Epithelial cell of esophagus (primary cell): ENCODE results near the gene PLXND1.

Experiments
- DNase-seq: peaks from one replicate; pipeline ENCODE4 v3.0.0; 2010; ENCODE audit warnings: low read depth
- H3K4me3 ChIP-seq: 2 replicates; pipeline ENCODE4 v1.5.1; 2011; ENCODE audit warnings: mild to moderate bottlenecking, low read length, control low read depth
- CTCF ChIP-seq: IDR thresholded peaks from 2 replicates; pipeline ENCODE4 v1.5.1; 2011; ENCODE audit warnings: low read depth, mild to moderate bottlenecking, low read length, control low read depth, inconsistent platforms; ENCODE audit not compliant: insufficient read depth; ENCODE audit errors: missing control alignments

PLXND1 gene

GRCh38 chr3:129603991-129604749 lies 2.3 kb downstream of the PLXND1 start:
- no peak overlapping the region for H3K4me3 ChIP-seq
- TF ChIP-seq CTCF, result no peak
- DNase-seq, result no peak

GRCh38 chr3:129603561-129603942 lies 2.9 kb downstream of the PLXND1 start:
- no peak for DNase-seq
- TF ChIP-seq CTCF, result no peak
- no peak overlapping the region for H3K4me3 ChIP-seq

DNA sequence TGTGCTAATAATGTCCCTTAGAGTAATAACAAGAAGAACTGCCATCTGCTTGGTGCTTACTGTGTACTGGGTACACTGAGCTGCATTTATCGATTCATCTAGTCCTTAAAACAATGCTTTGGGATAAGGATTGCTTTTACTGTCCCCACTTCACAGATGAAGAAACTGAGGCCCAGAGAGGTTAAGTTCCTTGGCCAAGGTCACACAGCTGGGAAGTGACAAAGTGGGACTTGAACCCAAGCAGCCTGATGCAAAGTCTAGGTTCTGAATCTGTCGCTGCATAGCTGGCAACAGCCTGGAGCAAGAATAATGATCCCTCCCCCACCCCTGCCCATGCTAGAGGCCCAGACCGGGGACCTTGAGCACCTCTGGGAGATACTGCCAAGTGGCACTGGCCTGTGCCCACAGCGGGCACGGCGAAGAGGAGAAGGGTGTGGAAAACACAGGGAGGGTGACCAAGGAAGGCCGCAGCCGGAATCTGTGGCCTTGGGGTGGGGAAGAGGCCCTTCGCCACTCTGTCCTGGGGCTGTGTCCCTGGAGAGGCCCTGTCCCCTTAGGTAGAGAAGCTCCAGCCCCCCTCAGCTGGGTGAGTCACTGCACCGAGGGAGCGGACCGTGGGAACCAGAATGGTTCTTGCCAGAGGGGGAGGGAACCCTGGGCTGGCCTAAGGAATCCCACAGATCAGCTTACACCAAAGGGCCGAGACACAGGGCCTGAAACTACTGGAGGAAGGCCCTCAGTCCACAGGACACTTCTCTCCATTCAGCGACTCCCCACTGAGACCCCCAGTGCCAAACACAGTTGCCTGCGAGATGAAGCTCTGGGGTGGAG lies 3.5 kb downstream of the PLXND1 start:
- no peak overlapping the region for H3K4me3 ChIP-seq
- no peak for DNase-seq
- TF ChIP-seq CTCF, result no peak

- TF ChIP-seq CTCF, result no peak
- no peak for DNase-seq
- no peak overlapping the region for H3K4me3 ChIP-seq
Observed at GRCh38 chr3:129602309-129602708, 4.2 kb downstream of the PLXND1 start.

DNA sequence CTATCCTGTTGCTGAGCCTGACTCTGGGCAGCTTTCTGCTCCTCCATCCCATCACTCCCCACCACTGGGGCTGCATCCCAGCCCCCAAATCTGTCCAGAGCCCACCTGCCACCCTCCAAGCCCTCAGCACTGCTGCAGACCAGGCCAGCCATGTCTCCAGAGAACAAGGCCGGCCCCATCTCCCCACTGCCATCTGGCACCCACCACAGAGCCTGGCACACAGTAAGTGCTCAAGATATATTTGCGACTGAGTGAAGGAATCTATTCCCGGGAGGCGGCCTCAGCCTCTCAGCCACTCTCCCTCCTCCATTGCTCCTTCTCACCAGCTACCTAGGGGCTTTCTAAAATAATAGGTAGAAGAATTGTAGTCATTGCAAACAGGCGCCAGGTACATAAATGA lies 4.8 kb downstream of the PLXND1 start:
- no peak for TF ChIP-seq CTCF
- no peak overlapping the region for H3K4me3 ChIP-seq

GRCh38 chr3:129600348-129600747 lies 6.1 kb downstream of the PLXND1 start:
- no peak overlapping the region for H3K4me3 ChIP-seq
- no peak for DNase-seq
- no peak for TF ChIP-seq CTCF

More for the DNA sequence above, 4.8 kb downstream of the PLXND1 start:
- no peak for DNase-seq
